Osteoblast (primary cell): ENCODE data around the gene ILK. TPM values are rescaled to one million over a fixed set of nuclear protein-coding genes. Genes with fewer than 3 reads are reported as not detected.

Experiments used
- DNase-seq: peaks from one replicate; pipeline ENCODE4 v3.0.0; 2011; ENCODE audit warnings: low spot score, mixed read lengths; ENCODE audit not compliant: insufficient read length; ENCODE audit errors: missing footprints
- H2AFZ ChIP-seq: 2 replicates; pipeline ENCODE4 v1.6.0; 2011; ENCODE audit warnings: mild to moderate bottlenecking, low read length
- H3K27ac ChIP-seq: 2 replicates; pipeline ENCODE4 v1.5.1; 2011; ENCODE audit warnings: mild to moderate bottlenecking, low read depth, low read length, moderate library complexity
- H3K27me3 ChIP-seq: 2 replicates; pipeline ENCODE4 v1.6.0; 2012; ENCODE audit warnings: mild to moderate bottlenecking, control low read depth, inconsistent platforms, low read length, moderate library complexity; ENCODE audit not compliant: insufficient read depth
- H3K36me3 ChIP-seq: 2 replicates; pipeline ENCODE4 v1.5.1; 2011; ENCODE audit warnings: mild to moderate bottlenecking, low read length, control low read depth, moderate library complexity; ENCODE audit not compliant: insufficient read depth
- H3K4me1 ChIP-seq: 2 replicates; pipeline ENCODE4 v1.5.1; 2011; ENCODE audit warnings: mild to moderate bottlenecking, low read length, control low read depth, moderate library complexity; ENCODE audit not compliant: insufficient read depth
- H3K4me2 ChIP-seq: 2 replicates; pipeline ENCODE4 v1.6.0; 2011; ENCODE audit warnings: mild to moderate bottlenecking, low read length; ENCODE audit not compliant: insufficient read depth
- H3K4me3 ChIP-seq: fragments of 200-600 bp; sonication (generic); 3 replicates; pipeline ENCODE4 v1.5.1; 2012; ENCODE audit warnings: mild to moderate bottlenecking, low read length, inconsistent platforms; ENCODE audit not compliant: insufficient read depth
- H3K79me2 ChIP-seq: 2 replicates; pipeline ENCODE4 v1.6.0; 2012; ENCODE audit warnings: mild to moderate bottlenecking, low read length, control low read depth, inconsistent platforms; ENCODE audit not compliant: insufficient read depth
- H3K9me3 ChIP-seq: 2 replicates; pipeline ENCODE4 v1.5.1; 2011; ENCODE audit warnings: low read depth, low read length, control low read depth
- H4K20me1 ChIP-seq: 2 replicates; pipeline ENCODE4 v1.6.0; 2012; ENCODE audit warnings: mild to moderate bottlenecking, low read length, control low read depth; ENCODE audit not compliant: insufficient read depth
- CTCF ChIP-seq: IDR thresholded peaks from 2 replicates; pipeline ENCODE4 v1.5.1; 2011; ENCODE audit warnings: mild to moderate bottlenecking, low read depth, low read length, moderate library complexity; ENCODE audit errors: extremely low read depth
- total RNA-seq: library from RNA; depleted of rRNA; stranded (reverse); fragments of >200 nt; gene quantifications from 2 replicates; pipeline ENCODE4 v1.2.3, GENCODE V29; 2012

Gene ILK
- total RNA-seq, 1 donor = 176 TPM

GRCh38 chr11:6629892-6630631, 26.5 kb downstream of the ILK start:
- no peak overlapping the region for H3K27ac ChIP-seq
- no peak overlapping the region for H3K4me3 ChIP-seq
- no peak overlapping the region for H2AFZ ChIP-seq
- no peak for TF ChIP-seq CTCF
- H3K4me2 ChIP-seq = no peak overlapping the region
- no peaks in the 10 kb centered on the region for H3K9me3 ChIP-seq
- H3K4me1 ChIP-seq = no peaks in the 10 kb centered on the region
- no peaks in the 10 kb centered on the region for H3K27me3 ChIP-seq
- no peaks in the 10 kb centered on the region for H4K20me1 ChIP-seq
- no peaks in the 10 kb centered on the region for H3K36me3 ChIP-seq
- H3K79me2 ChIP-seq = no peaks in the 10 kb centered on the region
- peak; percentile 68 for DNase-seq

DNA sequence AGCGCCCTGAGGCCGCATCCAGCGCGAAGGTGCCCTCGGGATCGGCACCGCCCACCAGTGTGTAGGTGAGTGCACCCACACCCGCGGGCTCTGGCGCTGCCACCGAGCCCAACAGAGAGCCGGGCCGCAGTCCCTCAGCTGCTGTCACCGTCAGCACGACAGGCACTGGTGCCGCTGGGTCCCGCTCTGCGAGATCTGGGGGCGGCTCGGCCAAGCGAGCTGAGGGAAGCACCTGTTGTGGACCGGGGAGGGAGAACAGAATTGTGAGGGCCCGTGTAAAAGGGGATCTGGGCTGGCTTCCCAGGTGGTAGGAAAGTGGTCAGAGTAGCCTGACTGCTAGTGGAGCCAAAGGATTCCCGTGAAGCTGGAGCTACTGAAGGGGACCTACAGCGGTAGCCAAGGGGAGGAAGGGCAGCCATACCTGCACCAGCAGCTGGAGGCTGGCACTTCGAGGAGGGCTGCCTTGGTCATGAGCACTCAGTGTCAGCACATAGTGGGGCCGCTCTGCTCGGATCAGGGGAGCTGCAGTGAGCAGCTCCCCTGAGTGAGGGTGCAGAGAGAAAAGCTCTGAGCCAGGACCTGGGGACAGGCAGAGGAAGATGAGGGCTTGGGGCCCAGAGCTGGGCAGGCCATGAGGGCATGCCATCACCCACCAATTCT, 27.2 kb downstream of the ILK start:
- no peak overlapping the region for H3K4me3 ChIP-seq
- H3K9me3 ChIP-seq = no peaks in the 10 kb centered on the region
- no peaks in the 10 kb centered on the region for H3K27me3 ChIP-seq
- H2AFZ ChIP-seq = no peak overlapping the region
- H3K36me3 ChIP-seq = no peaks in the 10 kb centered on the region
- H3K4me1 ChIP-seq = peaks cover 6% of the 10 kb centered on the region
- no peak for TF ChIP-seq CTCF
- H3K79me2 ChIP-seq = no peaks in the 10 kb centered on the region
- no peak overlapping the region for H3K4me2 ChIP-seq
- H3K27ac ChIP-seq = no peak overlapping the region
- no peak for DNase-seq
- no peaks in the 10 kb centered on the region for H4K20me1 ChIP-seq

DNA sequence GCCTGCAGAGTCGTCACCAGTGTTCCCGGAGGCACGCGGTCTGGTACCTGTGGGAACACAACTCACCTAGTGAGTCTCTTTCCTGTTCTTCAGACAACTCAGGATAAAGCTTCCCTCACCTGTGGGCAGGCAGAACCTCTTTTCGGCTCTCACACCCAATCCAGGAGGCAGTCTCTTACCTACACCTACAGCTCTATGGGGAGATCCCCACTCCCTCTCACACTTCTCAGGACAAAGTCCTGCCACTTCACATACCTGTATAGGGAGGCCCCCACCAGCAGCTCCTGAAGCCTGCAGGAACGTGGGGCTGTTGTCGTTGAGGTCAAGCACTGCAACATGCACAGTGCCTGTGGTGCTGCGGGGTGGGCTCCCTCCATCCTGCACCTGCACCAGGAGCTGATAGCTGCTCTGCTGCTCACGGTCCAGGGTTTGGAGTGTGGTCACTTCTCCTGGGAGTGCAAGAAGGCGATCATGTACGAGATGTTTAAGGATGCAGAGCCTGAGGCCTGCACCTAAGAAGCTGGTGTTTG, 27.9 kb downstream of the ILK start:
- H3K4me1 ChIP-seq = peaks cover 8% of the 10 kb centered on the region
- no peaks in the 10 kb centered on the region for H3K36me3 ChIP-seq
- H3K9me3 ChIP-seq = no peaks in the 10 kb centered on the region
- no peak overlapping the region for H3K4me3 ChIP-seq
- no peak overlapping the region for H3K27ac ChIP-seq
- H3K79me2 ChIP-seq = no peaks in the 10 kb centered on the region
- H3K4me2 ChIP-seq = no peak overlapping the region
- DNase-seq = peak; percentile 91
- TF ChIP-seq CTCF = no peak
- H4K20me1 ChIP-seq = no peaks in the 10 kb centered on the region
- H2AFZ ChIP-seq = no peak overlapping the region
- no peaks in the 10 kb centered on the region for H3K27me3 ChIP-seq
